GM12878 (cell line): ENCODE data around the gene PCDHGA3. TPM values are rescaled to one million over a fixed set of nuclear protein-coding genes. Genes with fewer than 3 reads are reported as not detected.
"Not testable (repeated sequence)": the region's sequence is repeated elsewhere in the genome, so short reads cannot be mapped to it uniquely, and the experiment has no call there.

Experiments
- ATAC-seq: fragments of 200-7000 bp; cut with Tn5 transposase; 3 replicates; pipeline ENCODE4 v1.9.1; 2020; ENCODE audit warnings: mild to moderate bottlenecking, moderate library complexity
- BruUV-seq: library from RNA; stranded (reverse); fragments of 400-500 nt; replicated peaks from 2 replicates; lab custom pipeline; 2021; lab: Mats Ljungman, UMichigan
- CTCF ChIA-PET: fragments of 300-600 bp; sonication (Branson Sonifier 250); formaldehyde crosslinking; extraction: SDS; loops from one replicate; lab custom pipeline; 2021; ENCODE audit warnings: inconsistent platforms; lab: Yijun Ruan, JAX
- POLR2A ChIA-PET: fragments of 350-600 bp; formaldehyde crosslinking; extraction: SDS; loops from one replicate; lab custom pipeline; 2021; ENCODE audit warnings: inconsistent platforms; lab: Charles Lee
- RAD21 ChIA-PET: fragments of 300-600 bp; sonication (Branson Sonifier 250); formaldehyde crosslinking; loops from one replicate; lab custom pipeline; 2023; ENCODE audit warnings: antibody characterized with exemption; ENCODE audit not compliant: unreplicated experiment; lab: Charles Lee
- SMC1A ChIA-PET: fragments of 300-600 bp; sonication (Branson Sonifier 250); formaldehyde crosslinking; loops from one replicate; lab custom pipeline; 2023; ENCODE audit not compliant: unreplicated experiment, uncharacterized antibody; lab: Charles Lee
- DNase-seq: peaks from one replicate; pipeline ENCODE4 v3.0.0-alpha.2; 2011; ENCODE audit warnings: low read depth, low spot score
- FAIRE-seq: peaks from 3 replicates; lab custom pipeline; 2011; peaks lifted over from hg19 to GRCh38; lab: Jason Lieb, UNC
- H2AFZ ChIP-seq: 2 replicates; pipeline ENCODE4 v1.6.0; 2011; ENCODE audit warnings: low read depth, low read length, control low read depth; ENCODE audit not compliant: control insufficient read depth
- H3K27ac ChIP-seq: 2 replicates; pipeline ENCODE4 v1.5.1; 2011; ENCODE audit warnings: control low read depth; ENCODE audit not compliant: control insufficient read depth, insufficient read depth
- H3K27me3 ChIP-seq, 2 experiments: replicated peaks in 1 of 2; 2 replicates each; pipeline versions ENCODE4 v1.6.0 to v1.6.1; 2011; ENCODE audit warnings: low read length in 1 of 2; ENCODE audit not compliant: control insufficient read depth in 2 of 2, insufficient read depth in 2 of 2
- H3K36me3 ChIP-seq, 2 experiments: 2 replicates each; pipeline ENCODE4 v1.5.1; 2011; ENCODE audit warnings: low read length in 1 of 2; ENCODE audit not compliant: control insufficient read depth in 2 of 2, insufficient read depth in 2 of 2
- H3K4me1 ChIP-seq: 2 replicates; pipeline ENCODE4 v1.6.1; 2011; ENCODE audit warnings: mild to moderate bottlenecking, low read length, moderate library complexity, mixed read lengths; ENCODE audit not compliant: control insufficient read depth, insufficient read depth
- H3K4me2 ChIP-seq: 2 replicates; pipeline ENCODE4 v1.6.0; 2011; ENCODE audit warnings: control low read depth; ENCODE audit not compliant: control insufficient read depth, insufficient read depth
- H3K4me3 ChIP-seq: fragments of 200-600 bp; sonication (generic); 2 replicates; pipeline ENCODE4 v1.5.1; 2016
- H3K79me2 ChIP-seq: 2 replicates; pipeline ENCODE4 v1.6.0; 2011; ENCODE audit warnings: low read length; ENCODE audit not compliant: control insufficient read depth, insufficient read depth
- H3K9ac ChIP-seq: 2 replicates; pipeline ENCODE4 v1.8.0; 2011; ENCODE audit warnings: low read length, control low read depth, mixed read lengths; ENCODE audit not compliant: control insufficient read depth, insufficient read depth
- H3K9me3 ChIP-seq: replicated peaks from 3 replicates; pipeline ENCODE4 v1.5.1; 2011; ENCODE audit warnings: mild to moderate bottlenecking, low read length; ENCODE audit not compliant: control insufficient read depth, insufficient read depth
- H4K20me1 ChIP-seq: 2 replicates; pipeline ENCODE4 v1.6.0; 2011; ENCODE audit not compliant: control insufficient read depth, insufficient read depth
- WGBS: methylation state at CpG from one replicate; pipeline ENCODE4 v1.1.6; 2016; ENCODE audit warnings: low lambda C conversion rate; ENCODE audit not compliant: insufficient replicate concordance, insufficient coverage; ENCODE audit errors: missing lambda C conversion rate; 5-methylcytosine and 5-hydroxymethylcytosine counted together
- in situ Hi-C: fragments of 300-500 bp; cut with MboI; formaldehyde crosslinking; loops from 9 replicates; pipeline ENCODE4 v1.14.3; 2018; ENCODE audit warnings: mixed read lengths
- intact Hi-C: fragments of 100-400 bp; cut with micrococcal nuclease; formaldehyde crosslinking; loops from one replicate; pipeline ENCODE4 v1.14.2; 2022; ENCODE audit not compliant: unreplicated experiment
- polyA plus RNA-seq, 11 experiments: library from polyadenylated mRNA; depleted of rRNA in 4 of 11; unstranded in 6 of 11; stranded (reverse) in 5 of 11; fragments of >200 nt; fragmentation: Nextera tagmentation in 4 of 11; fragmentation: Illumina TruSeq in 1 of 11; extraction: Ambion mirVana in 4 of 11; extraction: Trizol in 1 of 11; gene quantifications; 1 replicate in 1 of 11; 2 replicates in 10 of 11; pipeline versions ENCODE4 v1.2.1 to v1.2.3, GENCODE V29; 2011 to 2016; ENCODE audit warnings: inconsistent platforms in 2 of 11, missing spikeins in 2 of 11, low read depth in 1 of 11
- total RNA-seq, 4 experiments: library from RNA; depleted of rRNA in 3 of 4; stranded (reverse); fragments of >200 nt in 3 of 4; fragmentation: Illumina TruSeq in 1 of 4; extraction: Trizol in 1 of 4; gene quantifications; 2 replicates each; pipeline versions ENCODE4 v1.2.1 to v1.2.3, GENCODE V29; 2013 to 2021

The PCDHGA3 gene
- total and polyA plus RNA-seq, 10 of the 15 experiments (the other 5 are each of a cell fraction or from before 2014, with no cell fraction given), result 0.06 to 0.17 (median 0.11) TPM; not detected in 6

DNA sequence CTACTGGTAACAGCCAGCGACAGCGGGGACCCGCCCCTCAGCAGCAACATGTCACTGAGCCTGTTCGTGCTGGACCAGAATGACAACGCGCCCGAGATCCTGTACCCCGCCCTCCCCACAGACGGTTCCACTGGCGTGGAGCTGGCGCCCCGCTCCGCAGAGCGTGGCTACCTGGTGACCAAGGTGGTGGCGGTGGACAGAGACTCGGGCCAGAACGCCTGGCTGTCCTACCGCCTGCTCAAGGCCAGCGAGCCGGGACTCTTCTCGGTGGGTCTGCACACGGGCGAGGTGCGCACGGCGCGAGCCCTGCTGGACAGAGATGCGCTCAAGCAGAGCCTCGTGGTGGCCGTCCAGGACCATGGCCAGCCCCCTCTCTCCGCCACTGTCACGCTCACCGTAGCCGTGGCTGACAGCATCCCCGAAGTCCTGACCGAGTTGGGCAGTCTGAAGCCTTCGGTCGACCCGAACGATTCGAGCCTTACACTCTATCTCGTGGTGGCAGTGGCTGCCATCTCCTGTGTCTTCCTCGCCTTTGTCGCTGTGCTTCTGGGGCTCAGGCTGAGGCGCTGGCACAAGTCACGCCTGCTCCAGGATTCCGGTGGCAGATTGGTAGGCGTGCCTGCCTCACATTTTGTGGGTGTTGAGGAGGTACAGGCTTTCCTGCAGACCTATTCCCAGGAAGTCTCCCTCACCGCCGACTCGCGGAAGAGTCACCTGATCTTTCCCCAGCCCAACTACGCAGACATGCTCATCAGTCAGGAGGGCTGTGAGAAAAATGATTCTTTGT lies 51.0 kb downstream of the PCDHGA3 start:
- WGBS, result 96% methylated on average over 34 of the region's 53 CpGs
- FAIRE-seq, DNase-seq, H3K4me2 ChIP-seq, H3K27ac ChIP-seq, H3K36me3 ChIP-seq, H3K79me2 ChIP-seq, POLR2A ChIA-PET, H3K4me3 ChIP-seq, BruUV-seq, intact Hi-C loops, H3K27me3 ChIP-seq, H3K9ac ChIP-seq, H3K9me3 ChIP-seq, SMC1A ChIA-PET, ATAC-seq, RAD21 ChIA-PET, H3K4me1 ChIP-seq, H4K20me1 ChIP-seq, in situ Hi-C loops, H2AFZ ChIP-seq: not testable (repeated sequence)
- CTCF ChIA-PET, result interaction anchor here (0.6 to 1.6 kb wide), 6 partner anchors 12 to 169 kb away, joined by 3 to 6 read pairs (median 4); partner anchors contain the start of genes PCDHGA10 and PCDHGA12

Other genes starting within 250 kb of the PCDHGA3 start
Only the 7 nearest of the 38 such genes appear.
- gene TAF7, start 23.0 kb upstream of the PCDHGA3 start, total RNA-seq (2014; rRNA removed), result 55.6 and 66.7 TPM in 2 replicates
- 69.7 and 70.4 TPM in 2 replicates for gene TAF7, start 23.0 kb upstream of the PCDHGA3 start, total RNA-seq (2014; rRNA removed; fragmentation: Illumina TruSeq; extraction: Trizol)
- gene TAF7, start 23.0 kb upstream of the PCDHGA3 start, total RNA-seq (2021), result 61.4 and 63.3 TPM in 2 replicates
- gene TAF7, start 23.0 kb upstream of the PCDHGA3 start, polyA plus RNA-seq (2011; rRNA removed), result 42.0 and 63.1 TPM in 2 replicates
- 77.9 and 100 TPM in 2 replicates for gene TAF7, start 23.0 kb upstream of the PCDHGA3 start, polyA plus RNA-seq (2014; fragmentation: Illumina TruSeq; extraction: Trizol)
- gene TAF7, start 23.0 kb upstream of the PCDHGA3 start, polyA plus RNA-seq (2014; fragmentation: Nextera tagmentation; extraction: Ambion mirVana), result 10 to 100 TPM; 43.2 to 69.1 TPM
- 55.7 and 69.4 TPM in 2 replicates for gene TAF7, start 23.0 kb upstream of the PCDHGA3 start, polyA plus RNA-seq (2014; rRNA removed)
- 10 to 100 TPM; 79.9 to 88.8 TPM for gene TAF7, start 23.0 kb upstream of the PCDHGA3 start, polyA plus RNA-seq (2016; fragmentation: Nextera tagmentation; extraction: Ambion mirVana)
- 0.22 and 0.51 TPM in 2 replicates for gene PCDHGA1, start 13.3 kb upstream of the PCDHGA3 start, total RNA-seq (2014; rRNA removed)
- gene PCDHGA1, start 13.3 kb upstream of the PCDHGA3 start, total RNA-seq (2014; rRNA removed; fragmentation: Illumina TruSeq; extraction: Trizol), result 0.18 and 0.32 TPM in 2 replicates
- 0.19 and 0.31 TPM in 2 replicates for gene PCDHGA1, start 13.3 kb upstream of the PCDHGA3 start, total RNA-seq (2021)
- 0.17 and 0.19 TPM in 2 replicates for gene PCDHGA1, start 13.3 kb upstream of the PCDHGA3 start, polyA plus RNA-seq (2011; rRNA removed)
- 0.18 and 0.25 TPM in 2 replicates for gene PCDHGA1, start 13.3 kb upstream of the PCDHGA3 start, polyA plus RNA-seq (2014; fragmentation: Illumina TruSeq; extraction: Trizol)
- under 1 TPM in 1 of 2 experiments, not detected in 1; 0.02 TPM for gene PCDHGA1, start 13.3 kb upstream of the PCDHGA3 start, polyA plus RNA-seq (2014; fragmentation: Nextera tagmentation; extraction: Ambion mirVana)
- gene PCDHGA1, start 13.3 kb upstream of the PCDHGA3 start, polyA plus RNA-seq (2014; rRNA removed), result 0.24 and 0.25 TPM in 2 replicates
- not detected for gene PCDHGA1, start 13.3 kb upstream of the PCDHGA3 start, polyA plus RNA-seq (2016; fragmentation: Nextera tagmentation; extraction: Ambion mirVana)
- 0.06 TPM in 1 of 2 replicates, not detected in the other for gene PCDHGA2, start 5.1 kb upstream of the PCDHGA3 start, total RNA-seq (2014; rRNA removed)
- 0.04 and 0.05 TPM in 2 replicates for gene PCDHGA2, start 5.1 kb upstream of the PCDHGA3 start, total RNA-seq (2014; rRNA removed; fragmentation: Illumina TruSeq; extraction: Trizol)
- 0.05 and 0.11 TPM in 2 replicates for gene PCDHGA2, start 5.1 kb upstream of the PCDHGA3 start, total RNA-seq (2021)
- 0.04 and 0.11 TPM in 2 replicates for gene PCDHGA2, start 5.1 kb upstream of the PCDHGA3 start, polyA plus RNA-seq (2011; rRNA removed)
- 0.03 and 0.08 TPM in 2 replicates for gene PCDHGA2, start 5.1 kb upstream of the PCDHGA3 start, polyA plus RNA-seq (2014; fragmentation: Illumina TruSeq; extraction: Trizol)
- gene PCDHGA2, start 5.1 kb upstream of the PCDHGA3 start, polyA plus RNA-seq (2014; fragmentation: Nextera tagmentation; extraction: Ambion mirVana), result not detected
- gene PCDHGA2, start 5.1 kb upstream of the PCDHGA3 start, polyA plus RNA-seq (2014; rRNA removed), result 0.03 and 0.10 TPM in 2 replicates
- not detected for gene PCDHGA2, start 5.1 kb upstream of the PCDHGA3 start, polyA plus RNA-seq (2016; fragmentation: Nextera tagmentation; extraction: Ambion mirVana)
- gene PCDHGB1, start 6.3 kb downstream of the PCDHGA3 start, total RNA-seq (2014; rRNA removed), result 0.06 and 0.11 TPM in 2 replicates
- gene PCDHGB1, start 6.3 kb downstream of the PCDHGA3 start, total RNA-seq (2014; rRNA removed; fragmentation: Illumina TruSeq; extraction: Trizol), result 0.09 and 0.14 TPM in 2 replicates
- 0.16 and 0.21 TPM in 2 replicates for gene PCDHGB1, start 6.3 kb downstream of the PCDHGA3 start, total RNA-seq (2021)
- gene PCDHGB1, start 6.3 kb downstream of the PCDHGA3 start, polyA plus RNA-seq (2011; rRNA removed), result 0.19 TPM in 1 of 2 replicates, not detected in the other
- gene PCDHGB1, start 6.3 kb downstream of the PCDHGA3 start, polyA plus RNA-seq (2014; fragmentation: Illumina TruSeq; extraction: Trizol), result 0.04 TPM in 1 of 2 replicates, not detected in the other
- not detected for gene PCDHGB1, start 6.3 kb downstream of the PCDHGA3 start, polyA plus RNA-seq (2014; fragmentation: Nextera tagmentation; extraction: Ambion mirVana)
- 0.08 and 0.28 TPM in 2 replicates for gene PCDHGB1, start 6.3 kb downstream of the PCDHGA3 start, polyA plus RNA-seq (2014; rRNA removed)
- gene PCDHGB1, start 6.3 kb downstream of the PCDHGA3 start, polyA plus RNA-seq (2016; fragmentation: Nextera tagmentation; extraction: Ambion mirVana), result under 1 TPM; 0.08 to 0.40 TPM
- 0.11 TPM in 2 replicates for gene PCDHGA4, start 11.2 kb downstream of the PCDHGA3 start, total RNA-seq (2014; rRNA removed)
- gene PCDHGA4, start 11.2 kb downstream of the PCDHGA3 start, total RNA-seq (2014; rRNA removed; fragmentation: Illumina TruSeq; extraction: Trizol), result 0.09 and 0.18 TPM in 2 replicates
- 0.13 TPM in 1 of 2 replicates, not detected in the other for gene PCDHGA4, start 11.2 kb downstream of the PCDHGA3 start, total RNA-seq (2021)
- 0.10 and 0.14 TPM in 2 replicates for gene PCDHGA4, start 11.2 kb downstream of the PCDHGA3 start, polyA plus RNA-seq (2011; rRNA removed)
- 0.13 and 0.33 TPM in 2 replicates for gene PCDHGA4, start 11.2 kb downstream of the PCDHGA3 start, polyA plus RNA-seq (2014; fragmentation: Illumina TruSeq; extraction: Trizol)
- not detected for gene PCDHGA4, start 11.2 kb downstream of the PCDHGA3 start, polyA plus RNA-seq (2014; fragmentation: Nextera tagmentation; extraction: Ambion mirVana)
- 0.12 and 0.19 TPM in 2 replicates for gene PCDHGA4, start 11.2 kb downstream of the PCDHGA3 start, polyA plus RNA-seq (2014; rRNA removed)
- gene PCDHGA4, start 11.2 kb downstream of the PCDHGA3 start, polyA plus RNA-seq (2016; fragmentation: Nextera tagmentation; extraction: Ambion mirVana), result under 1 TPM in 1 of 2 experiments, not detected in 1; 0.17 TPM
- gene PCDHGB2, start 16.2 kb downstream of the PCDHGA3 start, total RNA-seq (2014; rRNA removed), result 0.11 and 0.38 TPM in 2 replicates
- 0.28 and 0.31 TPM in 2 replicates for gene PCDHGB2, start 16.2 kb downstream of the PCDHGA3 start, total RNA-seq (2014; rRNA removed; fragmentation: Illumina TruSeq; extraction: Trizol)
- gene PCDHGB2, start 16.2 kb downstream of the PCDHGA3 start, total RNA-seq (2021), result 0.16 and 0.38 TPM in 2 replicates
- 0.20 and 0.27 TPM in 2 replicates for gene PCDHGB2, start 16.2 kb downstream of the PCDHGA3 start, polyA plus RNA-seq (2011; rRNA removed)
- 0.15 and 0.35 TPM in 2 replicates for gene PCDHGB2, start 16.2 kb downstream of the PCDHGA3 start, polyA plus RNA-seq (2014; fragmentation: Illumina TruSeq; extraction: Trizol)
- not detected for gene PCDHGB2, start 16.2 kb downstream of the PCDHGA3 start, polyA plus RNA-seq (2014; fragmentation: Nextera tagmentation; extraction: Ambion mirVana)
- 0.06 and 0.20 TPM in 2 replicates for gene PCDHGB2, start 16.2 kb downstream of the PCDHGA3 start, polyA plus RNA-seq (2014; rRNA removed)
- under 1 TPM; 0.14 to 0.24 TPM for gene PCDHGB2, start 16.2 kb downstream of the PCDHGA3 start, polyA plus RNA-seq (2016; fragmentation: Nextera tagmentation; extraction: Ambion mirVana)
- 0.11 and 0.23 TPM in 2 replicates for gene PCDHGA5, start 20.3 kb downstream of the PCDHGA3 start, total RNA-seq (2014; rRNA removed)
- gene PCDHGA5, start 20.3 kb downstream of the PCDHGA3 start, total RNA-seq (2014; rRNA removed; fragmentation: Illumina TruSeq; extraction: Trizol), result 0.09 and 0.13 TPM in 2 replicates
- 0.13 and 0.23 TPM in 2 replicates for gene PCDHGA5, start 20.3 kb downstream of the PCDHGA3 start, total RNA-seq (2021)
- gene PCDHGA5, start 20.3 kb downstream of the PCDHGA3 start, polyA plus RNA-seq (2011; rRNA removed), result 0.18 and 0.20 TPM in 2 replicates
- 0.13 and 0.17 TPM in 2 replicates for gene PCDHGA5, start 20.3 kb downstream of the PCDHGA3 start, polyA plus RNA-seq (2014; fragmentation: Illumina TruSeq; extraction: Trizol)
- gene PCDHGA5, start 20.3 kb downstream of the PCDHGA3 start, polyA plus RNA-seq (2014; fragmentation: Nextera tagmentation; extraction: Ambion mirVana), result not detected
- 0.05 and 0.10 TPM in 2 replicates for gene PCDHGA5, start 20.3 kb downstream of the PCDHGA3 start, polyA plus RNA-seq (2014; rRNA removed)
- not detected for gene PCDHGA5, start 20.3 kb downstream of the PCDHGA3 start, polyA plus RNA-seq (2016; fragmentation: Nextera tagmentation; extraction: Ambion mirVana)